HG02981 (cell line): ENCODE results near the gene GLIPR1.
"Not testable (repeated sequence)": the region's sequence is repeated elsewhere in the genome, so short reads cannot be mapped to it uniquely, and the experiment has no call there.

ENCODE experiments used
- ATAC-seq: cut with Tn5 transposase; IDR thresholded peaks from one replicate; pipeline ENCODE4 v1.9.1; 2021; ENCODE audit warnings: mild to moderate bottlenecking, moderate library complexity; ENCODE audit not compliant: unreplicated experiment

Gene GLIPR1

DNA sequence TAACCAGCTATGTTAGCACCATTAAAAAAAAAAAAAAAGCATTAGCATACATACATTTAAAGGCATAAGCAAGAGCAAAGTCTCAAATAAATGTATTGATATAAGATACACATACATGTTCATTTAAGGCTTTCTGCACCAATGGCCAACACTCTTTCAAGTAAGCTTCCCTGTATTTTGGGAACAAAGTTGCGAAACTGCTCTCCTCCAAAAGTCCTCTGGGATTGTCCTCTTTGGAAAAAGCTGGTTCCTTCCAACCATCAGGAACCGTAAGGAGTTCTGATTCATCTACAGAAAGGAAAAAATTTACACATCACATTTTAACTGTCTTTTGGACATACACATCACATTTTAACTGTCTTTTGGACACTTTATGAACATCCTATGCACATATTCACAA is 27.6 kb downstream of the GLIPR1 start:
- ATAC-seq: no peak

GRCh38 chr12:75509621-75510020 is 29.1 kb downstream of the GLIPR1 start:
- ATAC-seq: no peak

DNA sequence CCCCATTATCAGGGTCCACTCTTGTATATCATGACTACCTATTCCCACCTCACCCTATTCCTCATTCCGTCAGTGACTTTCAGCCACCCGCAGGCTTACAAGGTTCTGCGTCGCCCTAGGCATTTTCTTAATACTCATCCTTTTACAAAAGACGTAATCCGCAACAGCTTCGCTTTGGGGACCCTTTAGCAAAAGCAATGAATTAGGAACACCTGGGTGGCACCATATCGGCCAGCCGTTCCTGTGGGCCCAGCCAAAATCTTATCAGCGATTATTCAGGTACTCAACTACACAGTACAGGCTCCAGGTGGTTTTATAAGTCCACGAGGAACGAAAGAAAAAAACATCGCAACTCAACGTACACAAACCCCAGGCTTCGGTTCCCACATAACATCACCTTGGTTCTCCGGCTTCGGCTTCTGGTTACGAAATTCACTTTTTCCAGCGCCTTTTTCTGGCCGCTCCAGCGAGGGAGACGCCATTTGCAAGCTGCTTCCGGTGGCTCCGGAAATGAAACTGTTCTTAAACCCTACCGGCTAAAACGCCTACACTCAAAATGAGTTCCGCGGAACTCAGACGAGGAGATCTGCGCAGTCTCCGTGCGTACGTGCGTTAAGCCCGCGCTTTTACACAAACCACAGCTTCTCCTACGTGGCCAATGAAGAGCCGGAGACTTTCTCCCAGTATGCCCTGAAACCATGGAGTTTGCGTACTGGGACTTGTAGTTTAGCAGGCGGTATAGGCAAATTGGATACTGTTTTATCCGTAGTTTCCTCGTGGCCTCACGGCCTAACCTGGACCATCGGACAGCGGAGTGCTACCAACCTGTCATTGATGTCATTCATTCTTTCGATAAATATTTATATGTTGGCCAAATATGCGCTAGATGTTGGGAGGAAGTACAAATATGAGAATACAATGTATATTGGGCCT is 30.8 kb downstream of the GLIPR1 start, which contains the start of gene KRR1:
KRR1 (minus strand) TSS at position 494 of the 933 bp plus-strand sequence; CDS start at position 482, 12 bp downstream.
- ATAC-seq: peak; percentile 96

- ATAC-seq: not testable (repeated sequence)
These were observed 40.7 kb downstream of the GLIPR1 start for GRCh38 chr12:75521224-75521623.

DNA sequence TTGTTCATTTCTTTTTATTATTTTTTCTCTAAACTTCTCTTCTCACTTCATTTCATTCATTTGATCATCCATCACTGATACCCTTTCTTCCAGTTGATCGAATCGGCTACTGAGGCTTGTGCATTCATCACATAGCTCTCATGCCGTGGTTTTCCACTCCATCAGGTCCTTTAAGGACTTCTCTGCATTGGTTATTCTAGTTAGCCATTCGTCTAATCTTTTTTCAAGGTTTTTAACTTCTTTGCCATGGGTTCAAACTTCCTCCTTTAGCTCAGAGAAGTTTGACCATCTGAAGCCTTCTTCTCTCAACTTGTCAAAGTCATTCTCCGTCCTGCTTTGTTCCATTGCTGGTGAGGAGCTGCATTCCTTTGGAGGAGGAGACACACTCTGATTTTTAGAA is 41.6 kb downstream of the GLIPR1 start:
- not testable (repeated sequence) for ATAC-seq

DNA sequence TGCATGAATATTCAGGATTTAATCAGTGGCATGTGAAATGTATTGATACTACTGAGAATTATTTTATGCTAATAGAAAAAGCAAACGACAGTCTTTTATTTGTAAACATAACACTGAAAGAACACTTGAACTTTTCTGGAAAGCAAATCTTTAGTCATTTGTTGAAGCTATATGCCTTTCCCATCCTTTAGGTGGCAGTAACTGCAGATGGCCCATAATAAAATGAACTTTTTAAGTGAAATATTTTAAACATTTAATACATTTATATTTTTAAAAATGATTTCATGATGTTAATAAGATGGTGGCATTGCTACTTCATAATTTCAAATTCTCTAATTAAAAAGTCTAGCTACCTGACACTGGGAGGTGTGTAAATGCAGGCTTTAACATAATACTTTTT is 44.7 kb downstream of the GLIPR1 start:
- ATAC-seq: no peak

GRCh38 chr12:75526655-75527511 is 46.3 kb downstream of the GLIPR1 start:
- peak; percentile 93 for ATAC-seq

- no peak for ATAC-seq
These were observed 47.7 kb downstream of the GLIPR1 start for GRCh38 chr12:75528272-75528671.

GRCh38 chr12:75528692-75529091 is 48.1 kb downstream of the GLIPR1 start:
- no peak for ATAC-seq

GRCh38 chr12:75529316-75529715 is 48.8 kb downstream of the GLIPR1 start:
- no peak for ATAC-seq

- no peak for ATAC-seq
These were observed 49.3 kb downstream of the GLIPR1 start for GRCh38 chr12:75529826-75530225.

GRCh38 chr12:75533239-75533638 is 52.7 kb downstream of the GLIPR1 start:
- ATAC-seq: no peak

DNA sequence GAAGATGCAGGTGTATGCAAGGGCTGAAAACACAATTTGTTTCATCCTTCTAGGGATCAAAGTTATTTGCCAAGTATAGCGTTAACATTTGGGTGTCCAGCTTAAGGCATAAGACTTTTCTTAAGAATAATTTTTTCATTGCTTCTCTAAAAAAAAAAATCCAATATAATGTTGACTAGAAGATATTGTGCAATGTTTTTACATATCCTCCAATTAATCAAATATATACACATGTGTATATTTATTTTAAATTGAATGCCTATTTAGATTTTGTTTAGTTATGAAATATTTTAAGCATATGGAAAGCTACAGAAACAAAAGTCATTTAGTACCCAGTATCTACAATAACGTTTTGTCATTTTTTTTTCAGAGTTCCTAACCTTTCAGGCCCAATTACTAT is 59.3 kb downstream of the GLIPR1 start:
- ATAC-seq: no peak

DNA sequence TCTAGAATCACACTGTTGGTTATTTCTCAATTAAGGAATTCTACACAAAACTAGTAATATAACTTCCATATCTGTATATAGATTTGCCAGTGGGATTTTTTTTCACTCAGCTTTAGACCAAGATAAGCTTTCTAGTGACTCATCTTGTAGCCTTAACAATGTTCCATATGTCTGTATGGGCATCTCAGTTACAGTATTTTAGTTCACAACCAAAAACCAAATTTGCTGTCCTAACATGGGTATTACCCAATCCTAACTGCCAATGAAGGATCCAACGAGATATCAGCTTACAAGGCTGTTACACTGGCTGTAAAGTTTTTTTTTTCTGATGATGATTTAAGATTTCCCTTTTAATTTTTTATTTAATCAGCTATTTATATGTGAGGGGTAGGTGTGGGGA is 62.4 kb downstream of the GLIPR1 start:
- no peak for ATAC-seq

DNA sequence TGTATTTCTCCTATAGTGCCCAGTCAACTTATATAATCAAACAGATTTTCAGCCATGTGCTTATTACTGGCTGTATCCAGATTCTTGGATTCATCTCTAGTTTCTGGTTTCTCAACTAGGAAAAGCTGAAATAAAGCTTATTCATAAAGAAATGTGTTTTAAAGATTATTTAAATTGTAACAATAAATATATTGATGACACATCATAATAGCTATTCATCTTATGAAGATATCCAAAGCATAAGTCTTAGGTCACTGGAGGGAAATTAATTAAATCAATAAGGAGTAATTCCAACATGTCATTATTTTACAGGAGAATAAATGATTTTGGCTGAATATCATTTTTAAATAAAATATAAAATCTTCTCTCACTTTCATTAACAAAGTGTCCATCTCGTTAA is 63.0 kb downstream of the GLIPR1 start:
- no peak for ATAC-seq

DNA sequence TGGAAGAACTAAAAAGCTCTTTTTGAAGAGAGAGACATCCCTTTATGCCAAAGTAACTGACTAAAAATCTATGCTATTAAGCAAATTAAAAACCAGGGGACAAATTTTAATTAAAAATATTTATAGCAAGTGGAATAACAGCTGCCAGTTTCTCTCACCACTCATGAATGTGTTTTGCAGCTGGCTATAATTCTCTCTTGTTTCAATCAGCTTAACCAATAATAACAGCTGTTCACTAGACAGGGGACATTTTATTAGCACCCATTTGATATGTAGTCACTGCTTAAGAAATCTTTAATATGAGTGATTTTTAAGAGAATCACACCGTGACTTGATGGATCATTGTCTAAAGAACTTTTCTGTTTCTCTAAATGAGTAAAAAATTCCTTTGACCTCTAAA is 65.1 kb downstream of the GLIPR1 start:
- no peak for ATAC-seq

GRCh38 chr12:75548879-75549278 is 68.3 kb downstream of the GLIPR1 start:
- ATAC-seq: no peak

DNA sequence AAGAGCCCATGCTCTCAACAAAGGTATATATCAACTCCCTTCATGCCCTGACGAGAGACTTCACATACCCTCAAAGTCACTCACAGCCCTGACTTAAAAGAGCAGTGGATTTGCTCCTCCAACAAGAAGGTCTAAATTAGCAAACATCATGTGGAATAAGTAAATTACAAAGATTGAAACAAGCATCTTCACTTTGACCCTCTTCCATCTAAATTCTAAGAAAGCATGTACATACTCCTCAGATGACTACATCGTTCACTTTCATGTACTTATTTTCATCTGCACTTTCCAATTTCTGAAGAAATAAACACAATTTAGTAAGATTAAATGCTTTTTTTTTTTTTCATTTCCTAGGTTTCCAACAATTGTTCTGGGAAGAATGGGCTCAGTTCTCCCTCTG is 69.4 kb downstream of the GLIPR1 start:
- no peak for ATAC-seq

DNA sequence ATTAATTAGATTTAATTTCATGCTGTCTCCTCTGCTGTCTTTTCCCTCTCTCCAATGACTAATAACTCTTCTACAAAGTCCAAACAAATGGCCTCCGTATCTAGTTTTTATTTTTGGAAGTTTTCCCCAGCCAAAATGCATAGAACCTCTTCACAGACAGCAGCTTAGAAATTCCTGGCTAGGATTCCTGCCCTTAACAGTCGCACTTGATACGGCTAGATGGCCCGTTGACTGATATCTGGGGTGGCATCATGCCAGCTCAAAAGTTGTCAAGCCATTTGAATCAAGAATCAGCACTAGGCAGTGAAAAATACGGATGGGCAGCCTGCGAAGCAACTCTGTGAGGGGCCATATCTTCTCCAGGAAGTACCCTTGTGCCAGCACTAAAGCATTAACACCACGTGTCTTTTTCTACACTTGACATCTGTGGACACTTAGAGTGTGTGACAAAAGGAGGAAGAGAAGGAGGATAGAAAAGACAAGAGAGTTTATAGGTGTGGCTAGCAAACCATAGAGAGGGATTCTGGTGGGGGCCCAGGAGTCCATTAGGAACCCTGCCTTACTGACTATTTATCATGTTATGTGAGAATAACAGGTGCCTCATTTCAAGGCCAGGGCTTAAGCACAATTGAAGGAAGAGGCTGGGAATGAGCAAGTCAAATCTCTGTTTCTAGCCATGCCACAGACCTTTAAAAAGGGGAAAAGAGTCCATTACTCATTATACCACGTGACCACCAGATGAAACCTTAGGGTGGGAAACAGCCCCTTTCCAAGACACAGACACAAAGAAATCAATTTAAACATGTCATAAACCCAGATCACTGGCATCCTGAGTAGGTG is 70.1 kb downstream of the GLIPR1 start:
- ATAC-seq: no peak

DNA sequence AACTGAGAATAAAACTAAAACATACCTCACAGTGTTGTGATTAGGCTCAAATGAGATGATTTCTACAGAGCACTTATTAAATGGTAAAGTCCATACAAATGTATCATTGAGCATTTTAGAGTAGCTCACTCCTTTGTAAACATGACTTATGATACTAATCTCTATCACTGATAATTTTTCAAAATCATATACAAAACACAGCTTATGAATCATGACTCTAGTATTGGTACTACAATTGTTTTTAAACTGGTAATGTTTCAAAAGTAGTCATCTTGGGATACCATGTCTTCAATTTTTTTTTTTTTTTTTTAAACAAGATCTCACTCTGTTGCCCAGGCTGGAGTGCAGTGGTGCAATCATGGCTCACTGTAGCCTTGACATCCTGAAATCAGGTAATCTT is 70.9 kb downstream of the GLIPR1 start:
- ATAC-seq: no peak

DNA sequence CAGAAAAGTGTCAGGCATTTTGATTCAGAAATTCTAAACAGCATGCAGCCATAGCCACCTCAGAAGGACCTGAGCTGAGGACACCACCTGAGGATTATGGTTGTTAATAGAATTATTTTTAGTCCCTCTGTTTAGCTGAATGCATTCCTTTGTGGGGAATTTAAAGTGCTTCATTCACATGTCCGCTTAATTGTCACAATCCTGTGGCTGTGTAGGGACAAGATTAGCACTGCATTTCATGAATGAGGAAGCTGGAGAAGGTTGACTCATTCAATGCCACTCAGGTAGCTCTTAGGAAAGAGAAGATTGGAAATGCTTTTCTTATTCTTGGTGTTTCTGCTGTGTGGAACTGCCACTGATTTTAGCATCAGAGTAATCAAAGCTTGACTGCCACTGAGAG is 72.8 kb downstream of the GLIPR1 start:
- no peak for ATAC-seq
